Activated CD8-positive, alpha-beta T cell treated with anti-CD3 and anti-CD28 coated beads for 36 hours (primary cell): Measurements from ENCODE around the gene GNAT3. TPM values are rescaled to one million over a fixed set of nuclear protein-coding genes. Genes with fewer than 3 reads are reported as not detected.

Experiments
- ATAC-seq: fragments of 200-7000 bp; cut with Tn5 transposase; one replicate; pipeline ENCODE4 v1.10.0; 2021; ENCODE audit warnings: mild to moderate bottlenecking, moderate library complexity
- CTCF ChIA-PET: fragments of 350-600 bp; sonication (Branson Sonifier 250); formaldehyde crosslinking; loops from one replicate; lab custom pipeline; 2021; ENCODE audit warnings: antibody characterized with exemption; lab: Charles Lee
- POLR2A ChIA-PET: fragments of 350-600 bp; sonication (Branson Sonifier 250); formaldehyde crosslinking; loops from one replicate; lab custom pipeline; 2021; ENCODE audit warnings: antibody characterized with exemption; lab: Charles Lee
- DNase-seq: peaks from one replicate; pipeline ENCODE4 v3.0.0-alpha.2; 2020
- H3K27ac Mint-ChIP-seq: one replicate; pipeline ENCODE4 v1.8.0; 2021; ENCODE audit warnings: mild to moderate bottlenecking, mixed read lengths
- H3K27me3 Mint-ChIP-seq: one replicate; pipeline ENCODE4 v1.8.0; 2021; ENCODE audit warnings: mixed read lengths
- H3K36me3 Mint-ChIP-seq: one replicate; pipeline ENCODE4 v1.8.0; 2021; ENCODE audit warnings: low read depth, mixed read lengths
- H3K4me1 Mint-ChIP-seq: one replicate; pipeline ENCODE4 v1.8.0; 2021; ENCODE audit warnings: low read depth, mixed read lengths
- H3K4me3 Mint-ChIP-seq: one replicate; pipeline ENCODE4 v1.8.0; 2021; ENCODE audit warnings: mild to moderate bottlenecking, moderate library complexity, mixed read lengths
- H3K9me3 Mint-ChIP-seq: one replicate; pipeline ENCODE4 v1.8.0; 2021; ENCODE audit warnings: mixed read lengths
- intact Hi-C: fragments of 100-400 bp; cut with micrococcal nuclease; formaldehyde crosslinking; loops from one replicate; pipeline ENCODE4 v1.10.0; 2022
- total RNA-seq, 2 experiments: library from RNA; stranded (reverse); gene quantifications; one replicate each; pipeline ENCODE4 v1.2.3, GENCODE V29; 2021
- TF ChIP-seq, protein P1 (sequence below): fragments of 200-600 bp; IDR thresholded peaks from one replicate; pipeline ENCODE4 v1.8.0; 2022; ENCODE audit warnings: antibody characterized with exemption, mild to moderate bottlenecking

Gene GNAT3
- total RNA-seq, 2 experiments from 2014 or later: not detected

DNA sequence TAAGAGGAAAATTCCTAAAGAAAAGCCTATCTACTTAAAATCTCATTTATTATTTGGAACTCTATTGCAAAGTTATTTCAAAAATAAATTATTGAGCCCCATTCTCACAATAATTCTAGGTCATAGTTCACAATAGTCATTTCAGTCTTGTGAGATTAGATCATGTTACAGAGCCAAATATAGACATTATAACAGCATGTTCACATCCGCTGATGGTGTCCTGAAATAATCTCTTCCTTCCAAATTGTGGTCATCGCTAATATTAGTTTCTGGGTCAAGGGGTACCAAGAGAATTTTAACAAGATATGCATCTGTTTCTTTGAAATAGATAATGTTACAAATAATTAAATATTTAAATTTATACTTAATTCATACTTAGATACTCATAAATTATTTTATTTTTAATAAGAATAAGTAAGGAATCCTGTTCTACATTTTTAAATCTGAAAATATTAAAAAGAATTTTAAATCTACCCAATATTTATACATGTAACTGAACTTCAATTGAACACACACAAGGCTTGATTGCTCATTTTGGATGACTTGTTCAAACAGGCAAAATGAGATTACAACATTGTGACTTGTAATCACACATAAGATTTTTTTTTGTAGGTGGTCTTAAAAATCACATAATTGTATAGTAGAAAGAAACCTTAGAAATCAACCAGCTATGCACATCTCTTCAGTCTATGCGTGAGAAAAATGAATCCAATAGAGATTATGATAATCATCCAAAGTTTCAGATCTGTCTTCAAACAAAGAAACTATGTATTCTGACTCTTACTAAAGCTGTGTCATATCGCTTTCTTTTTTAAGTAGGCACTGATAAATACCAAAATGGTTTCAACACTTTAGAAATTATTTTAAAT is 13.1 kb downstream of the GNAT3 start:
- Mint-ChIP-seq H3K4me3 (no peak overlapping the region), H3K27ac (no peak overlapping the region), H3K36me3 (no peaks in the 10 kb centered on the region), H3K27me3 (no peaks in the 10 kb centered on the region), H3K9me3 (no peaks in the 10 kb centered on the region), H3K4me1 (no peaks in the 10 kb centered on the region)
- intact Hi-C loops: no loop called here
- TF ChIP-seq, protein P1, sequence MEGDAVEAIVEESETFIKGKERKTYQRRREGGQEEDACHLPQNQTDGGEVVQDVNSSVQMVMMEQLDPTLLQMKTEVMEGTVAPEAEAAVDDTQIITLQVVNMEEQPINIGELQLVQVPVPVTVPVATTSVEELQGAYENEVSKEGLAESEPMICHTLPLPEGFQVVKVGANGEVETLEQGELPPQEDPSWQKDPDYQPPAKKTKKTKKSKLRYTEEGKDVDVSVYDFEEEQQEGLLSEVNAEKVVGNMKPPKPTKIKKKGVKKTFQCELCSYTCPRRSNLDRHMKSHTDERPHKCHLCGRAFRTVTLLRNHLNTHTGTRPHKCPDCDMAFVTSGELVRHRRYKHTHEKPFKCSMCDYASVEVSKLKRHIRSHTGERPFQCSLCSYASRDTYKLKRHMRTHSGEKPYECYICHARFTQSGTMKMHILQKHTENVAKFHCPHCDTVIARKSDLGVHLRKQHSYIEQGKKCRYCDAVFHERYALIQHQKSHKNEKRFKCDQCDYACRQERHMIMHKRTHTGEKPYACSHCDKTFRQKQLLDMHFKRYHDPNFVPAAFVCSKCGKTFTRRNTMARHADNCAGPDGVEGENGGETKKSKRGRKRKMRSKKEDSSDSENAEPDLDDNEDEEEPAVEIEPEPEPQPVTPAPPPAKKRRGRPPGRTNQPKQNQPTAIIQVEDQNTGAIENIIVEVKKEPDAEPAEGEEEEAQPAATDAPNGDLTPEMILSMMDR: no peak
- POLR2A ChIA-PET: no interaction called here
- DNase-seq (no peak), ATAC-seq (no peak)
- CTCF ChIA-PET: no interaction called here

DNA sequence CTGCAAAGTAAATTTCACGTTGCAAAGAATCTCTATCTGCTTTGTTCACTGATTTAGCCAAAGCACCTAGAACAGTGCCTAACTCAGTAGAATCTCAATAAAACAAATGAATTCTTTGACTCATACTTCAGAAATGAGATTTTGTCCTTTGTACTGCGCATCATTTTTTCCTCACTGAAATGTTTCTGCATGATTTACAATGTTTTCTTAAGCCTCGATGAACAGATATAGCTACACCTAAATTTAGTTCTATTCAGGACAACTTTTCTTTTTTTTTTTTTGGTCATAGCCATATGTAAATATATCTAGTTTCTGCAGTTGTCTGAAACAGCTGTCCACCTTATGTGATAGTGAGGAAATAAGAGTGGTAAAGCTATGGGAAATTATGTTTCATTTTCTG is 15.3 kb downstream of the GNAT3 start:
- ChIA-PET CTCF (interaction anchor here (0.8 kb wide), 1 partner anchor 999 kb away, joined by 3 read pairs; no protein-coding TSS in a partner anchor), POLR2A (interaction anchor here (0.6 kb wide), 1 partner anchor 302 kb away, joined by 3 read pairs; no protein-coding TSS in a partner anchor)
- intact Hi-C loops: no loop called here
- H3K27ac Mint-ChIP-seq: no peak overlapping the region
- no peaks in the 10 kb centered on the region for H3K4me1 Mint-ChIP-seq
- no peak for ATAC-seq
- no peak for DNase-seq
- H3K4me3 Mint-ChIP-seq: no peak overlapping the region
- H3K27me3 Mint-ChIP-seq: no peaks in the 10 kb centered on the region
- H3K36me3 Mint-ChIP-seq: no peaks in the 10 kb centered on the region
- TF ChIP-seq, protein P1: no peak
- H3K9me3 Mint-ChIP-seq: no peaks in the 10 kb centered on the region

DNA sequence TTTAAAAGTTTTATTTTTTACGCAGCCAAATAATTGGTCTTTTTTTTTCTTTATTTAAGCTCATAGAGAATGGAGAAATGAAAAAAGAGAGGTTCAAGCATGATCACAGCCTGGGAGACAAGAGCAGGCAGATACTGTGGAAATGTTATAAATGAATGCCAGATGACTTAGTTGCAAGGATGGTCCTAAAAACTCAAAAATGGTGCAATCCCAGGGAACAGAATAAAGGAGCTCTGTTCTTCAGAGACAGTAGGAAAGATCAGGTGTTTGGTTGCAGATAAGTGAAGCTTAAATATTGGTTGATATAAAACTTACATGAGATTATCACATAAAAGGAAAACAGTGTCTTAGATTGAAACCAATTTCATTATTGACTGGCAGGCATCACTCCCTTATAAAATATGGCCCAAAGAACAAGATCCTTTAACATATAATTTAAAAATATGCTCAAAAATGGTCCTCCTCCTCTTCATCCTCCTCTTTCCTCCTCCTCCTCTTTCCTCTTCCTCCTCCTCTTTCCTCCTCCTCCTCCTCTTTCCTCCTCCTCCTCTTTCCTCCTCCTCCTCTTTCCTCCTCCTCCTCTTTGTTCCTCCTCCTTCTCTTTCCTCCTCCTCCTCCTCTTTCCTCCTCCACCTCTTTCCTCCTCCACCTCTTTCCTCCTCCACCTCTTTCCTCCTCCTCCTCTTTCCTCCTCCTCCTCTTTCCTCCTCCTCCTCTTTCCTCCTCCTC is 18.6 kb downstream of the GNAT3 start:
- no peak overlapping the region for H3K27ac Mint-ChIP-seq
- ChIA-PET POLR2A (no interaction called here), CTCF (no interaction called here)
- no peaks in the 10 kb centered on the region for H3K27me3 Mint-ChIP-seq
- H3K4me3 Mint-ChIP-seq: no peak overlapping the region
- no peaks in the 10 kb centered on the region for H3K9me3 Mint-ChIP-seq
- H3K36me3 Mint-ChIP-seq: no peaks in the 10 kb centered on the region
- ATAC-seq (no peak), DNase-seq (no peak)
- intact Hi-C loops: no loop called here
- TF ChIP-seq, protein P1: no peak
- H3K4me1 Mint-ChIP-seq: no peaks in the 10 kb centered on the region

DNA sequence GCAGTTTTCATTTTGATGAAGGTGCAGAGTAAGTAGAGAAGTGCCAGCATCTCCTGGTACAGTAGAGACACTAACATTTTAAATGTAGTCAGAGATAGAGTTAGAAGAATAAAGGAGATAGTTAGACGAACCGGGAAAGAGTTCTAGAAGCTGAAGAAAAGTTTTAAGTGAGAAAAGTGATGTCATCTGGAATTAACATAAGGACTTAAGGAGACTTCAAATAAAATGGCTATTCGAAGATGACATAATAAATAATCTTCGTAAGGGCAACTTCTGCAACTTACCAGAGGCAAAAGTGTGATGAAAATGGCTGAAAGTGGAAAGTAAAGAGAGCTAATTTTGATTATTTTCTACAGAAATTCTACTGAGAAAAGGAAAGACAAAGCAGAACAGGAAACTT is 20.4 kb downstream of the GNAT3 start:
- Mint-ChIP-seq H3K27ac (no peak overlapping the region), H3K27me3 (peaks cover 1% of the 10 kb centered on the region), H3K4me3 (no peak overlapping the region), H3K36me3 (no peaks in the 10 kb centered on the region), H3K9me3 (no peaks in the 10 kb centered on the region), H3K4me1 (no peaks in the 10 kb centered on the region)
- TF ChIP-seq, protein P1: no peak
- ChIA-PET POLR2A (no interaction called here), CTCF (no interaction called here)
- ATAC-seq (no peak), DNase-seq (no peak)
- intact Hi-C loops: no loop called here
